Adrenal gland (tissue), 12 donors: ENCODE results near the gene PCED1B. TPM values are rescaled to one million over a fixed set of nuclear protein-coding genes. Genes with fewer than 3 reads are reported as not detected.

Experiments
- DNase-seq, 7 donors: peaks; one replicate each; pipeline ENCODE4 v3.0.0-alpha.2; 2019 to 2020
- H3K27ac ChIP-seq, 5 donors: fragments of 200-600 bp; sonication (generic) in 4 of 5; 1 replicate in 3 of 5; 2 replicates in 2 of 5; pipeline versions ENCODE4 v1.5.1 to v1.8.0; 2016 to 2020; ENCODE audit warnings: mild to moderate bottlenecking in 1 of 5
- H3K27me3 ChIP-seq: fragments of 200-600 bp; 2 replicates; pipeline ENCODE4 v1.8.0; 2021
- H3K36me3 ChIP-seq, 2 donors: fragments of 200-600 bp; replicated peaks in 1 of 2; 1 replicate in 1 of 2; 2 replicates in 1 of 2; pipeline versions ENCODE4 v1.5.1 to v1.8.0; 2018 to 2022
- H3K4me1 ChIP-seq, 2 donors: fragments of 200-600 bp; replicated peaks in 1 of 2; 1 replicate in 1 of 2; 2 replicates in 1 of 2; pipeline versions ENCODE4 v1.5.1 to v1.8.0; 2018 to 2021
- H3K4me3 ChIP-seq, 4 donors: fragments of 200-600 bp; sonication (generic) in 3 of 4; one replicate each; pipeline ENCODE4 v1.5.1; 2016 to 2018
- H3K9me3 ChIP-seq, 3 donors: fragments of 200-600 bp; sonication (generic) in 1 of 3; replicated peaks in 1 of 3; 1 replicate in 2 of 3; 2 replicates in 1 of 3; pipeline versions ENCODE4 v1.5.1 to v1.8.0; 2016 to 2021
- CTCF ChIP-seq, 6 experiments: fragments of 450-650 bp in 4 of 6; fragments of 200-600 bp in 2 of 6; sonication (generic) in 1 of 6; IDR thresholded peaks; 1 replicate in 5 of 6; 2 replicates in 1 of 6; pipeline versions ENCODE4 v1.5.1 to v1.8.0; 2016 to 2021; ENCODE audit warnings: antibody characterized with exemption in 6 of 6, mild to moderate bottlenecking in 2 of 6, moderate library complexity in 1 of 6
- POLR2A ChIP-seq, 2 donors: fragments of 450-650 bp; IDR thresholded peaks; one replicate each; pipeline ENCODE4 v1.6.1; 2017; ENCODE audit warnings: antibody characterized with exemption in 2 of 2, mild to moderate bottlenecking in 2 of 2, moderate library complexity in 1 of 2
- WGBS, 4 donors: extraction: QIAGEN DNeasy Blood & Tissue Kit in 2 of 4; methylation state at CpG; one replicate each; pipeline versions ENCODE4 v1.1.5 to v1.1.7; 2013 to 2017; 5-methylcytosine and 5-hydroxymethylcytosine counted together
- intact Hi-C, 2 donors: fragments of 100-400 bp; cut with DNase I; formaldehyde crosslinking; loops; one replicate each; pipeline versions ENCODE4 v1.14.1 to v1.15.0; 2022 to 2023
- polyA plus RNA-seq, 3 donors: library from polyadenylated mRNA; stranded (reverse); fragments of 200-250 nt in 2 of 3; fragments of 350-450 nt in 1 of 3; fragmentation: Illumina TruSeq in 1 of 3; extraction: RNeasy Lipid Tissue Mini Kit (QIAGEN cat#74804) in 1 of 3; gene quantifications; one replicate each; pipeline ENCODE4 v1.2.3, GENCODE V29; 2013 to 2014
- total RNA-seq, 9 donors: library from RNA; depleted of rRNA in 4 of 9; stranded (reverse); fragments of >200 nt in 4 of 9; fragments of 120-200 nt in 1 of 9; fragmentation: NEBNext Ultra II Directional in 1 of 9; extraction: Animal tissue kit (Norgen Biotek cat#: 25700) in 1 of 9; gene quantifications; one replicate each; pipeline versions ENCODE4 v1.1.0 to v1.2.4, GENCODE V29; 2013 to 2023
- donor health status: healthy with polysubstance abuse.
- donor health status: Bipolar disorder and iron deficiency.
- donor health status: DM: yes; HTN: yes; CAD: no.
- donor health status: DM: no; HTN: no; CAD: no.
- donor health status: DM: no; HTN: no; CAD: no.
- donor health status: DM: yes; HTN: yes; CAD: no.

Gene PCED1B
- total and polyA plus RNA-seq, 12 donors: 8.0 to 110 (median 39.9) TPM

DNA sequence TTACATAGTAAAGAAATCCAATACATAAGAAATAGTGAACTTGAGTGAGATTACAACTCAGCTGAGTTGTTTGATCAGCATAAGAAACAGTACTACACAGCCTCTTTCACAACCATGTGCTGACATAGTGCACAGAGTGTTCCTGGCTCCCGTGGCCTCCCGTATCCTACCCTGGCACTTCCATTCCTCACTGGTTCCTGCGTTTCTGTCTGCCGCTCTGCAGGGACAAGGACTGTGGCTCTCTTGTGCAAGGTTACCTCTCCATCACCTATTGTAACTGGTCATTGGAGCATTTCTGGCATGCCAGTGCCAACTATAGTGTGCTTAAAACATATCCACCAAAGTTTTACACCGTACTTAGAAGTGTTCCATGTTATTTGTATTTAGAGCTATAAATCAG, 46.3 kb upstream of the PCED1B start:
- H3K27me3 ChIP-seq: no peaks in the 10 kb centered on the region
- peak; percentile 27 to 78 (median 56) for DNase-seq
- H3K4me3 ChIP-seq: no peak overlapping the region
- H3K9me3 ChIP-seq: no peaks in the 10 kb centered on the region
- H3K27ac ChIP-seq: no peak overlapping the region
- intact Hi-C loops: loop anchor here (5.0 to 10.0 kb wide), 2 partner anchors 274 to 372 kb away; no protein-coding TSS in a partner anchor
- 19 to 33% (median 31%) methylated on average over 5 of the region's 5 CpGs for WGBS, 4 donors
- no peaks in the 10 kb centered on the region for H3K36me3 ChIP-seq
- TF ChIP-seq POLR2A (IDR thresholded peaks at IDR 0.05): no peak
- TF ChIP-seq CTCF (IDR thresholded peaks at IDR 0.05): no peak
- peaks cover 4 to 8% of the 10 kb centered on the region in 2 donors for H3K4me1 ChIP-seq

DNA sequence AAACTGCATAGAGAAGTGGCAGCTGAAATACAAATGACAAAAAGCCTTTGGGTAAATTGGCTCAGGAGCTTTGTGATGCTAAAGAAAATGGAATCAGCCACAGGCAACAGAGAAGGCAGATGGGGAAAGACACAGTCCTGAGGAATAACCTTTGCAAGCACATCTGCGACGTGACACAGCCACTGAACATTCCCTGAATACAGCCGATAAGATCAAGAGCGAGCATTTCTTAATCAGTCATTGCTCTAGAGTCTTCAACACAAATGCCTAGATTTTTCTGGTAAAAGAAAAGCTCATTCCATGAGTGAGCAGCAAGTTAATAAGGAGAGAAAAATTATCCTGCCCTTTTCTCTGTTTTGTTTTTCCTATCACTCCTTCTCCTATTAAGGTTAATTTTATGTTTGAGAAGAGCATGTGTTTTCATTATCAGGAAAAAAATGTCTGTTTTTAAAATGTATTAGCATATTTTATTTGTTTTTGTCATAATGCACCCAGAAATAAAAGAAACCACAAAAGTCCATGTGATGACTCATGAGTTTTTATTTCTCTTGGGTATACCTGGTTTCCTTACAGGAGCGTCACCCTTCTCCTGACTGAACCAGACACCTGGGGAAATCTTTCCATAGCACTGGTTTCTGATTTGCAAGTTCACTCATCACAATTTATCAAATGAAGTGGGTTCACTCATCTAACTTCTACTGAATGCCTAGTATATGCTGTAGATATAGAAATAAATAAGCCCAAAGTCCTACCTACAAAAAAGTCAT, 45.4 kb upstream of the PCED1B start:
- Histone ChIP-seq H3K27ac (no peak overlapping the region), H3K36me3 (no peaks in the 10 kb centered on the region), H3K9me3 (no peaks in the 10 kb centered on the region), H3K27me3 (no peaks in the 10 kb centered on the region), H3K4me3 (no peak overlapping the region), H3K4me1 (peaks cover 4 to 12% of the 10 kb centered on the region in 2 donors)
- DNase-seq: no peak
- intact Hi-C loops: loop anchor here (5.0 to 10.0 kb wide), 2 partner anchors 273 to 371 kb away; no protein-coding TSS in a partner anchor
- 83 to 87% (median 85%) methylated on average over 5 of the region's 5 CpGs for WGBS, 4 donors
- TF ChIP-seq POLR2A (IDR thresholded peaks at IDR 0.05) (no peak), CTCF (IDR thresholded peaks at IDR 0.05) (no peak)

DNA sequence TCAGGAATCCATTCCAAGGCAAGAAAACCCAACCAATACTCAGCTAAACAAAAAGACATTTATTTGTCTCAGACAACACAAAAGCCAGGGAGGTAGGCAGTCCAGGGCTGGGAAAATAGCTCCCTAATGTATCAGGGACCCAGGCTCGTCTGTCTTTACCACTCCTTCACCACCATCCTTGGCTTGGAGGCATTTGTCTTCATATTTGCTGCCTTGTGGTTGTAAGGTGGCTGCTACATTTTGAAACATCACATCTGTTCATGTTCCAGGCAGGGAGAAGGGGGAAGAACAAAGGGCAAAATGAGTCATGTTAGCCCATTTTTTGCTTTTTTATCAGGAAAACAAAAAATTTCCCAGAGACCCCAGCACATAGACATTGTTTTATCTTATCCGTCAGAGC, 44.8 kb upstream of the PCED1B start:
- 83 to 97% (median 90%) methylated on average over 2 of the region's 2 CpGs for WGBS, 4 donors
- no peak overlapping the region for H3K27ac ChIP-seq

More for the DNA sequence above, 44.8 kb upstream of the PCED1B start:
- TF ChIP-seq POLR2A (IDR thresholded peaks at IDR 0.05) (no peak), CTCF (IDR thresholded peaks at IDR 0.05) (no peak)
- Histone ChIP-seq H3K4me3 (no peak overlapping the region), H3K36me3 (no peaks in the 10 kb centered on the region), H3K4me1 (peaks cover 0 to 12% of the 10 kb centered on the region in 2 donors), H3K9me3 (no peaks in the 10 kb centered on the region), H3K27me3 (no peaks in the 10 kb centered on the region)
- intact Hi-C loops: loop anchor here (5.0 to 10.0 kb wide), 3 partner anchors 43 to 370 kb away; partner anchors contain the start of genes AMIGO2 (in 1 of the 2) and PCED1B (in 1 of the 2)
- DNase-seq: no peak
